OCI-LY3 (cell line): ENCODE results near the gene ANKRD65.

Source experiments
- H2AFZ ChIP-seq: fragments of 200-600, 300-600 bp; shearing (Covaris generic); 2 replicates; pipeline ENCODE4 v1.6.0; 2014; ENCODE audit warnings: antibody characterized with exemption, low read depth, low read length
- H3K27ac ChIP-seq: fragments of 200-600, 300-600 bp; sonication (generic); 2 replicates; pipeline ENCODE4 v1.5.1; 2014; ENCODE audit warnings: mild to moderate bottlenecking, low read length, moderate library complexity, mixed read lengths
- H3K27me3 ChIP-seq: fragments of 200-600, 300-600 bp; sonication (generic); 2 replicates; pipeline ENCODE4 v1.6.1; 2014; ENCODE audit warnings: low read depth, low read length, mixed read lengths
- H3K36me3 ChIP-seq: fragments of 200-600, 300-600 bp; sonication (generic); replicated peaks from 2 replicates; pipeline ENCODE3; 2014; ENCODE audit warnings: low read depth, low read length, mixed read lengths
- H3K4me1 ChIP-seq: fragments of 300-600, 200-600 bp; sonication (generic); 2 replicates; pipeline ENCODE4 v1.6.1; 2014; ENCODE audit warnings: low read length, mixed read lengths
- H3K4me2 ChIP-seq: fragments of 200-600, 300-600 bp; sonication (generic); 2 replicates; pipeline ENCODE4 v1.6.1; 2014; ENCODE audit warnings: low read length, mixed read lengths
- H3K4me3 ChIP-seq: fragments of 300-600, 200-600 bp; sonication (generic); 2 replicates; pipeline ENCODE4 v1.5.1; 2014; ENCODE audit warnings: antibody characterized with exemption, mild to moderate bottlenecking, low read length, moderate library complexity
- H3K79me2 ChIP-seq: fragments of 300-600, 200-600 bp; shearing (Covaris generic); 2 replicates; pipeline ENCODE4 v1.6.1; 2014; ENCODE audit warnings: mild to moderate bottlenecking, low read length, mixed read lengths
- H3K9ac ChIP-seq: fragments of 300-600, 200-600 bp; shearing (Covaris generic); 2 replicates; pipeline ENCODE4 v1.6.0; 2014; ENCODE audit warnings: mild to moderate bottlenecking, low read length, moderate library complexity
- H3K9me3 ChIP-seq: fragments of 200-600, 300-600 bp; shearing (Covaris generic); 2 replicates; pipeline ENCODE4 v1.6.1; 2014; ENCODE audit warnings: low read length, mixed read lengths; ENCODE audit not compliant: insufficient read depth
- H4K20me1 ChIP-seq: fragments of 200-600, 300-600 bp; sonication (generic); 2 replicates; pipeline ENCODE4 v1.6.1; 2016; ENCODE audit warnings: low read length, mixed read lengths; ENCODE audit not compliant: insufficient read depth
- CTCF ChIP-seq: fragments of 200-600, 300-600 bp; sonication (generic); IDR thresholded peaks from 2 replicates; pipeline ENCODE4 v1.5.1; 2014; ENCODE audit warnings: antibody characterized with exemption, low read length, low read depth
- EZH2phosphoT487 ChIP-seq: fragments of 200-600 bp; shearing (Covaris generic); IDR thresholded peaks from 2 replicates; pipeline ENCODE4 v1.6.1; 2018; ENCODE audit warnings: antibody characterized with exemption, mixed run types, low read depth

Gene ANKRD65

DNA sequence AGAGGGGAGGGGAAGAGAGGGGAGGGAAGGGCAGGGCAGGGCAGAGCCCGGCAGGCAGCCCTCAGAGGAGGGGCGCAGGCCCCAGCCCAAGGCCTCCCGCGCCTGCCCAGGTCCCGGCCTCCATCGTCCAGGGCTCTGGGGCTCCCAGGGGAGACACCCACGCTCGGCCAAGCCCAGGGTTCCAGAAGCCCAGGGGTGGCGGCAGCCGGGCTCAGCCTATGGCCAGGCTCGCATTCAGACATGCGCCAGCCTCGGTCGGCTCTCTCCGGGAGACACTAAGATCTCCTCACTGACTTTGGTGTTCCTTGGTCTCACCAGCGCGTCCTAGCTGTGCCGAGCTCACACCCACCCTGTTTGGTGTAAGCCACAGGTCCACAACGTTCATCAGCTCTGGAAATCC, 7.1 kb upstream of the ANKRD65 start:
- Histone ChIP-seq H3K27ac (no peak overlapping the region), H3K36me3 (no peaks in the 10 kb centered on the region), H3K4me1 (no peaks in the 10 kb centered on the region), H3K9ac (no peak overlapping the region), H4K20me1 (no peaks in the 10 kb centered on the region), H3K27me3 (no peaks in the 10 kb centered on the region), H2AFZ (no peak overlapping the region), H3K79me2 (no peaks in the 10 kb centered on the region), H3K4me3 (no peak overlapping the region), H3K9me3 (no peaks in the 10 kb centered on the region), H3K4me2 (no peak overlapping the region)
- TF ChIP-seq CTCF, result no peak
- TF ChIP-seq EZH2phosphoT487, result no peak

DNA sequence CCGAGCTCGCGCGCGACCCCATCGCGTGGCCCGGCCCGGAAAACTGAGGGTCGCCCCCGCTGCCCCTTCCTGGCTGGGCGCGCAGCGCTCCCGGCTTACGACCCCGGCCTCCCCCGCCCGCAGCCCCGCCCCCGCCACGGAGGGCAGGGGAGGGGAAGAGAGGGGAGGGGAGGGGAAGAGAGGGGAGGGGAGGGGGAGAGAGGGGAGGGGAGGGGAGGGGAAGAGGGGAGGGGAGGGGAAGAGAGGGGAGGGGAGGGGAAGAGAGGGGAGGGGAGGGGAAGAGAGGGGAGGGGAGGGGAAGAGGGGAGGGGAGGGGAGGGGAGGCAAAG, 6.7 kb upstream of the ANKRD65 start:
- H3K4me2 ChIP-seq, result no peak overlapping the region
- H2AFZ ChIP-seq, result no peak overlapping the region
- TF ChIP-seq CTCF (no peak), EZH2phosphoT487 (no peak)
- H3K27ac ChIP-seq, result no peak overlapping the region
- no peak overlapping the region for H3K9ac ChIP-seq
- no peaks in the 10 kb centered on the region for H4K20me1 ChIP-seq
- no peak overlapping the region for H3K4me3 ChIP-seq
- H3K36me3 ChIP-seq, result no peaks in the 10 kb centered on the region
- no peaks in the 10 kb centered on the region for H3K4me1 ChIP-seq
- H3K9me3 ChIP-seq, result no peaks in the 10 kb centered on the region
- no peaks in the 10 kb centered on the region for H3K27me3 ChIP-seq
- no peaks in the 10 kb centered on the region for H3K79me2 ChIP-seq

DNA sequence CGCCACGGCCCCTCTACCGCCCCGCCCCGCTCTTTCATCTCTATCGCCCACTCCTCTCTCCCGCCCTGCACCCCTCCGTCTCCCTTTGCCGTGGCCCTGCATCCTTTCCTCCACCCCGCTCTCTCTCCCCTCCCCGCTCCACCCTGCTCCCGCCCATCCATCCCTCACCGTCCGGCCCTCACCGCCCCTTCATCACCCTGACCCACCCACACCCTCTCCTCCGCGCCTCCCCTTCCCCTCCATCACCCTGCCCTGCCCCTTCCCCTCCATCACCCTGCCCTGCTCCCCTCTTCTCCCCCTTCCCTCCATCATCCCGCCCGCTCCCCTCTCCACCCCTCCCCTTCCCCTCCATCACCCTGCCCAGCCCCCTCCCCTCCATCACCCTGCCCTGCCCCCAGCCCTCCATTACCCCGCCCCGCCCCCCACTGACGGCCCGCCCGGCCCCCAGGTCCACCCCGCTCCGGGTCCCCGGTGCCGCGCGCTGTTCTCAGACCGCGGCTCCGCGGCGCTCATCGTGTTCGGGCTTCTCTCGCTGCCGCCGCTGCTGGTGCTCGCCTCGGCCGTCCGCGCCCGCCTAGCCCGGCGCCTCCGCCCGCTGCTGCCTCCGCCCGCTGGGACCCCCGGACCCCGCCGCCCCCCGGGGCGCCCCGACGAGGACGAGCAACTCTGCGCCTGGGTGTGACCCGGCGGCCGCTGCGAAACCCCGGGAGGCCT, 6.2 kb upstream of the ANKRD65 start:
- Histone ChIP-seq H3K27me3 (no peaks in the 10 kb centered on the region), H3K27ac (no peak overlapping the region), H3K9me3 (no peaks in the 10 kb centered on the region), H3K4me1 (peaks cover 3% of the 10 kb centered on the region; the same call in 1 of the 2 replicates), H3K4me3 (no peak overlapping the region), H3K9ac (no peak overlapping the region), H3K79me2 (no peaks in the 10 kb centered on the region), H3K4me2 (no peak overlapping the region), H3K36me3 (no peaks in the 10 kb centered on the region), H2AFZ (no peak overlapping the region), H4K20me1 (no peaks in the 10 kb centered on the region)
- TF ChIP-seq EZH2phosphoT487 (no peak), CTCF (no peak)

DNA sequence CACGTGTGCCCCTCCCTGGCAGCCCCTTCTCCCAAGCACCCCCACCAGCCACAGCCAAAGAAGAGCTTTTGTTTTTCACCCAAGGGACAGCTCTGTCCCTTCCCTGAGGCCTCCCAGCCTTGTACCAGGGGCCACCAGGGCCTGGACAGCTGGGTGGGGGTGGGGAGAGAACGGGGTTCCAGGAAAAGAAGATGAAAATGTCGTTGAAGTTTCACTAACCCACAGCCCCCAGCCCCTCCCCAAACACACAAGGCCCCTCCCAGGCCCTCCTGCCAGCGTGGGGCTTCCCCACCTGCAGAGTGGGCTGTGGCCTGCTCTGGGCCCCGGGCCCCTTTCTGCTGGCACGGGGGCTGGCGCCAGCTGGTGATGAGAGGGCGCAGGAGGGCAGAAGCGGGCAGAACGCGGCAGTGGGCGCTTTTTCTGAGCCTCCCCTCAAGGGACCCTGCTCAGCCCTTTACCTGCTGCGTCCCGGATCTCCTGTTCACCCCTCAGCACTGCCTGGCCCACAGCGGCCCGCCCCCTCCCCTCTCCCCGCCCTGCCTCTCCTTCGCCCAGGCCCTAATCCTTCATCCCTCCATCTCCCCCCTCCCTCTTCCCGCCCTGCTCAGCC, 5.5 kb upstream of the ANKRD65 start:
- H3K9ac ChIP-seq, result no peak overlapping the region
- no peaks in the 10 kb centered on the region for H3K27me3 ChIP-seq

More for the DNA sequence above, 5.5 kb upstream of the ANKRD65 start:
- Histone ChIP-seq H2AFZ (no peak overlapping the region), H3K4me3 (no peak overlapping the region), H4K20me1 (no peaks in the 10 kb centered on the region), H3K27ac (no peak overlapping the region), H3K4me1 (peaks cover 6% of the 10 kb centered on the region; the same call in 1 of the 2 replicates), H3K79me2 (no peaks in the 10 kb centered on the region), H3K9me3 (no peaks in the 10 kb centered on the region), H3K4me2 (no peak overlapping the region), H3K36me3 (no peaks in the 10 kb centered on the region)
- TF ChIP-seq CTCF (no peak), EZH2phosphoT487 (no peak)
